Tibial artery (tissue), 4 donors: ENCODE measurements around the gene ZNF385D.

Source experiments
- DNase-seq, 2 donors: peaks; one replicate each; pipeline ENCODE4 v3.0.0-alpha.2; 2019
- H3K27ac ChIP-seq, 2 donors: fragments of 200-600 bp; sonication (generic) in 1 of 2; 1 replicate in 1 of 2; 2 replicates in 1 of 2; pipeline ENCODE4 v1.5.1; 2018 to 2019; ENCODE audit warnings: mild to moderate bottlenecking in 1 of 2
- H3K27me3 ChIP-seq, 2 donors: fragments of 200-600 bp; sonication (generic) in 1 of 2; one replicate each; pipeline versions ENCODE4 v1.5.1 to v1.6.0; 2016 to 2019
- H3K36me3 ChIP-seq, 3 donors: fragments of 200-600 bp; sonication (generic) in 2 of 3; one replicate each; pipeline ENCODE4 v1.5.1; 2016 to 2019; ENCODE audit warnings: mild to moderate bottlenecking in 2 of 3
- H3K4me1 ChIP-seq, 4 donors: fragments of 200-600 bp; sonication (generic) in 2 of 4; 1 replicate in 3 of 4; 2 replicates in 1 of 4; pipeline ENCODE4 v1.5.1; 2016 to 2019
- H3K4me3 ChIP-seq, 2 donors: fragments of 200-600 bp; sonication (generic) in 1 of 2; 1 replicate in 1 of 2; 2 replicates in 1 of 2; pipeline ENCODE4 v1.5.1; 2018 to 2019; ENCODE audit warnings: mild to moderate bottlenecking in 2 of 2
- H3K9me3 ChIP-seq, 3 donors: fragments of 200-600 bp; sonication (generic) in 1 of 3; one replicate each; pipeline ENCODE4 v1.5.1; 2016 to 2019
- CTCF ChIP-seq, 2 experiments: fragments of 200-600 bp in 1 of 2; fragments of 450-650 bp in 1 of 2; IDR thresholded peaks; one replicate each; pipeline ENCODE4 v1.5.1; 2017 to 2019; ENCODE audit warnings: antibody characterized with exemption in 2 of 2, mild to moderate bottlenecking in 1 of 2, moderate library complexity in 1 of 2
- intact Hi-C: fragments of 100-400 bp; cut with DNase I; formaldehyde crosslinking; loops from one replicate; pipeline ENCODE4 v1.15.0; 2023; ENCODE audit warnings: low total_unique reads

The ZNF385D gene

GRCh38 chr3:21792176-21792575 lies 41.2 kb upstream of the ZNF385D start:
- Histone ChIP-seq H3K4me3 (no peak overlapping the region), H3K9me3 (no peaks in the 10 kb centered on the region), H3K36me3 (no peaks in the 10 kb centered on the region), H3K27ac (peak overlapping the region; percentile 50 to 55), H3K4me1 (peaks cover 0 to 50% (median 14%) of the 10 kb centered on the region in 4 donors), H3K27me3 (no peaks in the 10 kb centered on the region)
- intact Hi-C loops: no loop called here
- TF ChIP-seq CTCF (IDR thresholded peaks at IDR 0.05): no peak
- DNase-seq: no peak

GRCh38 chr3:21791356-21791755 lies 40.3 kb upstream of the ZNF385D start:
- no peaks in the 10 kb centered on the region for H3K36me3 ChIP-seq
- no peaks in the 10 kb centered on the region for H3K9me3 ChIP-seq
- no peak for TF ChIP-seq CTCF (IDR thresholded peaks at IDR 0.05)
- H3K4me3 ChIP-seq: no peak overlapping the region
- H3K4me1 ChIP-seq: peaks cover 0 to 57% (median 17%) of the 10 kb centered on the region in 4 donors
- peak overlapping the region; percentile 50 to 55 for H3K27ac ChIP-seq
- no peaks in the 10 kb centered on the region for H3K27me3 ChIP-seq
- no peak for DNase-seq
- intact Hi-C loops: no loop called here

- Histone ChIP-seq H3K27ac (peak overlapping the region in 1 of 2 donors; percentile 50), H3K36me3 (no peaks in the 10 kb centered on the region), H3K4me1 (peaks cover 0 to 59% (median 20%) of the 10 kb centered on the region in 4 donors), H3K4me3 (no peak overlapping the region), H3K27me3 (no peaks in the 10 kb centered on the region), H3K9me3 (no peaks in the 10 kb centered on the region)
- no peak for TF ChIP-seq CTCF (IDR thresholded peaks at IDR 0.05)
- DNase-seq: no peak
- intact Hi-C loops: no loop called here
Measured at GRCh38 chr3:21790466-21790865, 39.5 kb upstream of the ZNF385D start.

- Histone ChIP-seq H3K36me3 (no peaks in the 10 kb centered on the region), H3K9me3 (no peaks in the 10 kb centered on the region), H3K4me3 (no peak overlapping the region), H3K27ac (no peak overlapping the region), H3K27me3 (no peaks in the 10 kb centered on the region), H3K4me1 (peaks cover 0 to 59% (median 17%) of the 10 kb centered on the region in 4 donors)
- DNase-seq: no peak
- intact Hi-C loops: no loop called here
- no peak for TF ChIP-seq CTCF (IDR thresholded peaks at IDR 0.05)
Measured at GRCh38 chr3:21789730-21790129, 38.7 kb upstream of the ZNF385D start.

GRCh38 chr3:21786438-21786797 lies 35.4 kb upstream of the ZNF385D start:
- intact Hi-C loops: no loop called here
- Histone ChIP-seq H3K36me3 (no peaks in the 10 kb centered on the region), H3K9me3 (no peaks in the 10 kb centered on the region), H3K27me3 (no peaks in the 10 kb centered on the region), H3K4me3 (no peak overlapping the region), H3K27ac (peak overlapping the region; percentile 72 to 74), H3K4me1 (peaks cover 0 to 66% (median 21%) of the 10 kb centered on the region in 4 donors)
- no peak for DNase-seq
- no peak for TF ChIP-seq CTCF (IDR thresholded peaks at IDR 0.05)
